Tibial nerve (tissue), 4 donors: ENCODE measurements around the gene TGFBI. TPM values are rescaled to one million over a fixed set of nuclear protein-coding genes. Genes with fewer than 3 reads are reported as not detected.

Experiments used
- DNase-seq, 2 donors: peaks; one replicate each; pipeline ENCODE4 v3.0.0-alpha.2; 2019; ENCODE audit warnings: low spot score in 2 of 2
- H3K27ac ChIP-seq, 4 donors: fragments of 200-600 bp; sonication (generic) in 3 of 4; one replicate each; pipeline ENCODE4 v1.5.1; 2017 to 2019; ENCODE audit warnings: mild to moderate bottlenecking in 1 of 4
- H3K27me3 ChIP-seq, 2 donors: fragments of 200-600 bp; sonication (generic) in 1 of 2; one replicate each; pipeline versions ENCODE4 v1.5.1 to v1.6.0; 2017 to 2019
- H3K36me3 ChIP-seq, 3 donors: fragments of 200-600 bp; sonication (generic); one replicate each; pipeline ENCODE4 v1.5.1; 2018 to 2019
- H3K4me1 ChIP-seq, 4 donors: fragments of 200-600 bp; sonication (generic) in 3 of 4; one replicate each; pipeline ENCODE4 v1.5.1; 2017 to 2019
- H3K4me3 ChIP-seq, 4 donors: fragments of 200-600 bp; sonication (generic) in 3 of 4; one replicate each; pipeline ENCODE4 v1.5.1; 2017 to 2019; ENCODE audit warnings: mild to moderate bottlenecking in 1 of 4, moderate library complexity in 1 of 4
- H3K9me3 ChIP-seq, 4 donors: fragments of 200-600 bp; sonication (generic) in 3 of 4; one replicate each; pipeline ENCODE4 v1.5.1; 2017 to 2019
- CTCF ChIP-seq, 5 experiments: fragments of 200-600 bp in 3 of 5; fragments of 450-650 bp in 2 of 5; sonication (generic) in 3 of 5; IDR thresholded peaks; one replicate each; pipeline ENCODE4 v1.5.1; 2016 to 2019; ENCODE audit warnings: antibody characterized with exemption in 5 of 5, mild to moderate bottlenecking in 3 of 5, moderate library complexity in 2 of 5
- EP300 ChIP-seq, 2 donors: sonication (generic); formaldehyde crosslinking; IDR thresholded peaks; one replicate each; pipeline ENCODE4 v1.6.1; 2017; ENCODE audit warnings: antibody characterized with exemption in 2 of 2, mild to moderate bottlenecking in 1 of 2
- POLR2A ChIP-seq, 2 donors: fragments of 450-650 bp; IDR thresholded peaks; one replicate each; pipeline ENCODE4 v1.6.1; 2017; ENCODE audit warnings: antibody characterized with exemption in 2 of 2, mild to moderate bottlenecking in 2 of 2, moderate library complexity in 2 of 2
- WGBS, 2 donors: methylation state at CpG; one replicate each; pipeline ENCODE4 v1.1.5; 2018; 5-methylcytosine and 5-hydroxymethylcytosine counted together
- total RNA-seq, 4 donors: library from RNA; depleted of rRNA; stranded (reverse); fragments of >200 nt; gene quantifications; one replicate each; pipeline ENCODE4 v1.1.0, GENCODE V29; 2016

TGFBI gene
- total RNA-seq, 4 donors from 2014 or later = 158 to 291 (median 212) TPM

GRCh38 chr5:136030252-136030651 lies 1.5 kb downstream of the TGFBI start:
- TF ChIP-seq POLR2A (IDR thresholded peaks at IDR 0.05) = no peak
- TF ChIP-seq CTCF (IDR thresholded peaks at IDR 0.05) = no peak
- no peak for TF ChIP-seq EP300 (IDR thresholded peaks at IDR 0.05)
- Histone ChIP-seq H3K27me3 (no peaks in the 10 kb centered on the region), H3K27ac (peak overlapping the region in 2 of 4 donors; percentile 80 to 84), H3K4me3 (peak overlapping the region; percentile 50 to 91 (median 58)), H3K9me3 (no peaks in the 10 kb centered on the region), H3K4me1 (peaks cover 0 to 88% (median 34%) of the 10 kb centered on the region in 4 donors), H3K36me3 (no peaks in the 10 kb centered on the region)
- WGBS, 2 donors = 56 to 58% methylated on average over 2 of the region's 2 CpGs
- no peak for DNase-seq

DNA sequence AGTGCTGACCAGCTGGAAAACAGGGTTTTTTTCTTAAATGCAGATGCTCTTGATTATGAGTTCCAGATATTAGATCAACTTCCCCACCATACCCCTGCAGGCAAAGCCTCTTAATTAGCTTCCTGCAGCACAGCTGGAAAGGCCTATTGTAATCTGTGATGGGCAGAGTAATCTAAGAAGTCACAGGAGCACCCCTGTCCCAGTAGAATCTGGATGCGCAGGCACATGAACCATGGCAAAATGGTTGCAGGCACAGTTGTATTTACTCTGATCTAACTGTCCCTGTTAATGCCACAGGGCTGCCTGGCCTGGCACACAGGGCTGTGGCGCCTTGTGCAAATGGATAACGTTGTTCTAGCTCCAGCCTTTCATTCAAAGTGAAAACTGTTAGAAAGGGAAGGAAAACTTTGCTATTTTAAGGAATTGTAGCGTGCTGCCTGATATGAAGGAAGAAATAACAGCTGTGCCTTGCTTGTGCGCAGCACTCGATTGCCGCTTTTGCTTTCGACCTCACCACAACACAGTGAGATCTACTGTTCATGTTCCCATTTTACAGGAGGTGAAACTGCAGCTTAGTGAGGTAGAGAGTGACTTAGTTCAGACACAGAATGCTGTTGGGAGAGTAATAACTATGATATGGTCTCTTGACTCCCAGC lies 2.3 kb downstream of the TGFBI start:
- no peak for DNase-seq
- peak overlapping the region in 3 of 4 donors; percentile 43 to 80 (median 76) for H3K27ac ChIP-seq
- peak in 1 of 2 donors; percentile 11 for TF ChIP-seq EP300 (IDR thresholded peaks at IDR 0.05)
- TF ChIP-seq POLR2A (IDR thresholded peaks at IDR 0.05) = no peak
- no peak for TF ChIP-seq CTCF (IDR thresholded peaks at IDR 0.05)
- H3K4me3 ChIP-seq = peak overlapping the region in 1 of 4 donors; percentile 65
- H3K36me3 ChIP-seq = no peaks in the 10 kb centered on the region
- H3K4me1 ChIP-seq = peaks cover 0 to 86% (median 37%) of the 10 kb centered on the region in 4 donors
- WGBS, 2 donors = 46 to 48% methylated on average over 8 of the region's 8 CpGs
- H3K27me3 ChIP-seq = no peaks in the 10 kb centered on the region
- H3K9me3 ChIP-seq = no peaks in the 10 kb centered on the region

DNA sequence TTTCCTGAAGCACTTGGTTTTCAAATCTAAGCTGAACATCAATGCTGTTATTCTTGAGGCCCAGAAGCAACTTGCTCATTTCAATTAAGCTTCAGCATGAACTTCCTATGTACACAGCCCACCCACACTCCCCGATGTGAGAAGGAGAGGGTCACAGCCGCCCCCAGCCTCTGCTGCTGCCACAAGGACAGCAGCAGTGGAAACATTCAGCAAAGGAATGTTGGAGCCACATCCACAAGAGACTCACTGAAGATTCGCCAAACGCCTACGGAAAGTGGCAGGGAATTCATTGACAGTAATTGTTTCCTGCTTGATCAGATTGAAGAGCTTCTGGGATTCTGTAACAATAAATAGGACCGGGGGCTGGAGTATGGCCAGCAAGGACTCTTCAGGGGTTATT lies 2.9 kb downstream of the TGFBI start:
- peak overlapping the region in 3 of 4 donors; percentile 43 to 80 (median 76) for H3K27ac ChIP-seq
- WGBS, 2 donors = 24 to 30% methylated on average over 6 of the region's 6 CpGs
- peak overlapping the region in 1 of 4 donors; percentile 65 for H3K4me3 ChIP-seq
- DNase-seq = no peak
- H3K36me3 ChIP-seq = no peaks in the 10 kb centered on the region
- H3K9me3 ChIP-seq = no peaks in the 10 kb centered on the region
- no peaks in the 10 kb centered on the region for H3K27me3 ChIP-seq
- TF ChIP-seq EP300 (IDR thresholded peaks at IDR 0.05) = no peak
- no peak for TF ChIP-seq CTCF (IDR thresholded peaks at IDR 0.05)
- TF ChIP-seq POLR2A (IDR thresholded peaks at IDR 0.05) = no peak
- H3K4me1 ChIP-seq = peaks cover 0 to 86% (median 39%) of the 10 kb centered on the region in 4 donors

- Histone ChIP-seq H3K4me3 (no peak overlapping the region), H3K36me3 (no peaks in the 10 kb centered on the region), H3K27ac (peak overlapping the region in 1 of 4 donors; percentile 80), H3K27me3 (no peaks in the 10 kb centered on the region), H3K4me1 (peaks cover 0 to 80% (median 45%) of the 10 kb centered on the region in 4 donors), H3K9me3 (no peaks in the 10 kb centered on the region)
- peak in 1 of 2 donors; percentile 76 for TF ChIP-seq EP300 (IDR thresholded peaks at IDR 0.05)
- TF ChIP-seq CTCF (IDR thresholded peaks at IDR 0.05) = no peak
- TF ChIP-seq POLR2A (IDR thresholded peaks at IDR 0.05) = no peak
- WGBS, 2 donors = 50 to 59% methylated on average over 2 of the region's 2 CpGs
- DNase-seq = peak; percentile 51 to 72
Measured at GRCh38 chr5:136032564-136032963, 3.8 kb downstream of the TGFBI start.

GRCh38 chr5:136033234-136033633 lies 4.4 kb downstream of the TGFBI start:
- WGBS, 2 donors = 27 to 42% methylated on average over 1 of the region's 1 CpG
- no peak for DNase-seq
- no peaks in the 10 kb centered on the region for H3K36me3 ChIP-seq
- H3K27me3 ChIP-seq = no peaks in the 10 kb centered on the region
- H3K4me1 ChIP-seq = peaks cover 0 to 76% (median 46%) of the 10 kb centered on the region in 4 donors
- peak overlapping the region in 1 of 4 donors; percentile 80 for H3K27ac ChIP-seq
- no peak for TF ChIP-seq CTCF (IDR thresholded peaks at IDR 0.05)
- no peak overlapping the region for H3K4me3 ChIP-seq
- peaks cover 0 to 3% (median 0%) of the 10 kb centered on the region in 4 donors for H3K9me3 ChIP-seq
